Activated CD4-positive, alpha-beta T cell treated with anti-CD3 and anti-CD28 coated beads, Interleukin-2, amount 10 ng/mL, durations not matched to agents 7 days and 5 days (primary cell): ENCODE data around the gene SPNS3. TPM values are rescaled to one million over a fixed set of nuclear protein-coding genes. Genes with fewer than 3 reads are reported as not detected.

Experiments
- CTCF ChIA-PET: fragments of 350-600 bp; sonication (Branson Sonifier 250); formaldehyde crosslinking; loops from one replicate; lab custom pipeline; 2021; ENCODE audit warnings: antibody characterized with exemption; lab: Charles Lee
- POLR2A ChIA-PET: fragments of 350-600 bp; sonication (Branson Sonifier 250); formaldehyde crosslinking; loops from one replicate; lab custom pipeline; 2021; ENCODE audit warnings: antibody characterized with exemption; lab: Charles Lee
- DNase-seq: peaks from one replicate; pipeline ENCODE4 v3.0.0-alpha.2; 2020
- H3K27ac Mint-ChIP-seq: one replicate; pipeline ENCODE4 v1.8.0; 2021; ENCODE audit warnings: mild to moderate bottlenecking, moderate library complexity, mixed read lengths
- H3K27me3 Mint-ChIP-seq: one replicate; pipeline ENCODE4 v1.8.0; 2021; ENCODE audit warnings: mixed read lengths
- H3K36me3 Mint-ChIP-seq: one replicate; pipeline ENCODE4 v1.8.0; 2021; ENCODE audit warnings: low read depth, mixed read lengths
- H3K4me1 Mint-ChIP-seq: one replicate; pipeline ENCODE4 v1.8.0; 2021; ENCODE audit warnings: mixed read lengths
- H3K4me3 Mint-ChIP-seq: one replicate; pipeline ENCODE4 v1.8.0; 2021; ENCODE audit warnings: mild to moderate bottlenecking, moderate library complexity, mixed read lengths
- H3K9me3 Mint-ChIP-seq: one replicate; pipeline ENCODE4 v1.8.0; 2021; ENCODE audit warnings: mixed read lengths
- total RNA-seq, 2 experiments: library from RNA; stranded (reverse); gene quantifications; one replicate each; pipeline ENCODE4 v1.2.3, GENCODE V29; 2021

SPNS3 gene, protein sequence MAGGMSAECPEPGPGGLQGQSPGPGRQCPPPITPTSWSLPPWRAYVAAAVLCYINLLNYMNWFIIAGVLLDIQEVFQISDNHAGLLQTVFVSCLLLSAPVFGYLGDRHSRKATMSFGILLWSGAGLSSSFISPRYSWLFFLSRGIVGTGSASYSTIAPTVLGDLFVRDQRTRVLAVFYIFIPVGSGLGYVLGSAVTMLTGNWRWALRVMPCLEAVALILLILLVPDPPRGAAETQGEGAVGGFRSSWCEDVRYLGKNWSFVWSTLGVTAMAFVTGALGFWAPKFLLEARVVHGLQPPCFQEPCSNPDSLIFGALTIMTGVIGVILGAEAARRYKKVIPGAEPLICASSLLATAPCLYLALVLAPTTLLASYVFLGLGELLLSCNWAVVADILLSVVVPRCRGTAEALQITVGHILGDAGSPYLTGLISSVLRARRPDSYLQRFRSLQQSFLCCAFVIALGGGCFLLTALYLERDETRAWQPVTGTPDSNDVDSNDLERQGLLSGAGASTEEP
- total RNA-seq: 1 to 10 TPM; 6.5 to 8.0 TPM

DNA sequence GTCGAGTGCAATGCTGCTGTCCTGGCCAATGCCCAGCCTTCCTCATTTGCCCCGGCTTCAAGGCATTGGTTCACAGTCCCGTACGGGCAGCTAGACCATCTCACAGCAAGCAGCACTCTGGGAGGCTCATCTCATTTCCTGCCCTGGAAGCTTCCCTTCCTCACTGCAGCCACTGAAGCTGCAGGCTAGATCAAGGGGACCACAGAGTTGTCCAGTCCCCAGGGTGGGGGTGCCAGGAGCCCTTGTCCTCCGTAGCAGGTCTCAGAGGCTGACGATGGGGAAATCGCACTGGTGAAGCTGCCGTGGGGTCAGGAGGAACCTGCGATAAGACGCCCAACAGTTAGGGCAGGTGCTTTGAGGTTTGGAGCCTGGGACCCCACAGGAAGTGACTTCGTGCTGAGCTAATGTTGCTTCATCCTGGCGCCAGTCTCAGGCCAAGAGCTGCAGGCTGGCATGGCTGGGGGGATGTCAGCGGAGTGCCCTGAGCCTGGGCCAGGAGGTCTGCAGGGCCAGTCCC is at the start of gene SPNS3:
Gene SPNS3 (plus strand): TSS at position 426 of the 517 bp plus-strand sequence. CDS start 28 bp downstream, at position 454.
- H3K9me3 Mint-ChIP-seq: no peaks in the 10 kb centered on the region
- peaks cover 37% of the 10 kb centered on the region for H3K4me1 Mint-ChIP-seq
- ChIA-PET POLR2A (no interaction called here), CTCF (interaction anchor here (1.0 to 1.7 kb wide), 2 partner anchors 13 to 218 kb away, joined by 4 to 12 read pairs; no protein-coding TSS in a partner anchor)
- H3K27ac Mint-ChIP-seq: peak within 1 kb of the TSS; percentile 83
- peak within 1 kb of the TSS; percentile 25 for H3K4me3 Mint-ChIP-seq
- H3K36me3 Mint-ChIP-seq: no peaks in the 10 kb centered on the region
- peaks cover 1% of the 10 kb centered on the region for H3K27me3 Mint-ChIP-seq
- peak; percentile 53 for DNase-seq

DNA sequence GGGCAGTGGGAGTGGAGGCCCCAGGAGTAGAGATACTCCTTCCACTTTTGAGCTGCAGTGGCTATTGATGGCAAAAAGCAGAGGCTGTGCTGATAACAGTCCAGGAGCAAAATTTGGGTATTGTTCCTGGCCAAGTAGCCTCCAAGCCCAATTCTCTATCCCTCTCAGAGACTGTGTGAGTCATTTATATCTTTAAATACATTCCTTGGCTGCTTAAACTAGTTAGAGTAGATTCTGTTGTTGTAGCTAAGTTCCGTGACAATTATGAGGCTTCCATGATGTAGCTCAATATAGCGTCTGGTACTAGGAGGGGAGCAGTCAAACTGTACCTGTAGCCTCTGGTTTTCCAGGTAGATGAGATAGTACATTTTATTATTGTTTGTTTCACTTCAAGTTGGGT is 47.3 kb upstream of the SPNS3 start:
- Mint-ChIP-seq H3K4me1 (peaks cover 5% of the 10 kb centered on the region), H3K36me3 (no peaks in the 10 kb centered on the region), H3K27me3 (peaks cover 3% of the 10 kb centered on the region), H3K27ac (no peak overlapping the region), H3K4me3 (no peak overlapping the region), H3K9me3 (no peaks in the 10 kb centered on the region)
- CTCF ChIA-PET: no interaction called here
- POLR2A ChIA-PET: no interaction called here
- no peak for DNase-seq

DNA sequence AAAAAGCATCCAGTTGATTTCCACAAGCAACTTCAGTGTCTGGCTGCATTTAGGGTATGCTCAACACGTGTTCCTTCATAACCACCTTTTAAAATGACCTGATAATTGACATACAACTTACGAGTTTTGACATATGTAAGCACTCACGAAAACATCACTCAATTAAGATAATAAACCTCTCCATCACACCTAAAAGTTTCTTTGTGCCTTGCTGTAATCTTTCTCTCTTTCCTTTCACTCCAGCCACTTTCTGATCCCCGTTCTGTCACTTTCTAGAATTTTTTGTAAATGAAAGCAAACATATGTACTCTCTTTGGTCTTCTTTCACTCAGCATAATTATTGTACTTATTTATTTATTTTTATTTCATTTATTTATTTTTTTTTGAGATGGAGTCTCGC is 46.6 kb upstream of the SPNS3 start:
- Mint-ChIP-seq H3K4me3 (no peak overlapping the region), H3K4me1 (peaks cover 3% of the 10 kb centered on the region), H3K9me3 (no peaks in the 10 kb centered on the region), H3K27ac (no peak overlapping the region), H3K36me3 (no peaks in the 10 kb centered on the region), H3K27me3 (peaks cover 3% of the 10 kb centered on the region)
- POLR2A ChIA-PET: no interaction called here
- no peak for DNase-seq
- CTCF ChIA-PET: no interaction called here

DNA sequence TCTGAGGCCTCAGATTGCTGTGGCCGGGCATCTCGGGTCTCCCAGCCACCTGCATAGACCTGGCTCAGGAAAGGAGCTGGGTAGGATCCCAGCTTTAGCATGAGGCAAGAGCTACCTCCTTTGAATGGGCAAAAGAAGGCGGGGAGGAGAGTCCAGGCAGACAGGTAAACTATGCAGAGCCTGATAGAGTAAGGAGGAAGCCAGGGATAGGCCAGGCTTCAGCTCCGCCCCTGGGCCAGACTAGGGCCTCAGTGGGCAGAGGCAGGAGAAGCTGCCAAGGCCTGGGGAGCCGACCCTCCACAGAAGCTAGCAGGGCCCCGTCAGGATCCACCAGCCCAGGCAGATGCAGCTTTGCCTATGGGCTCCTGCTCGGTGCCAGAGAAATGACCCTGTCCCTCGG is 44.7 kb upstream of the SPNS3 start:
- DNase-seq: no peak
- Mint-ChIP-seq H3K27me3 (peaks cover 3% of the 10 kb centered on the region), H3K4me3 (no peak overlapping the region), H3K9me3 (no peaks in the 10 kb centered on the region), H3K36me3 (no peaks in the 10 kb centered on the region), H3K4me1 (peaks cover 4% of the 10 kb centered on the region), H3K27ac (no peak overlapping the region)
- ChIA-PET CTCF (no interaction called here), POLR2A (interaction anchor here (0.6 to 0.7 kb wide), 2 partner anchors 161 to 630 kb away, joined by 5 to 8 read pairs; no protein-coding TSS in a partner anchor)

DNA sequence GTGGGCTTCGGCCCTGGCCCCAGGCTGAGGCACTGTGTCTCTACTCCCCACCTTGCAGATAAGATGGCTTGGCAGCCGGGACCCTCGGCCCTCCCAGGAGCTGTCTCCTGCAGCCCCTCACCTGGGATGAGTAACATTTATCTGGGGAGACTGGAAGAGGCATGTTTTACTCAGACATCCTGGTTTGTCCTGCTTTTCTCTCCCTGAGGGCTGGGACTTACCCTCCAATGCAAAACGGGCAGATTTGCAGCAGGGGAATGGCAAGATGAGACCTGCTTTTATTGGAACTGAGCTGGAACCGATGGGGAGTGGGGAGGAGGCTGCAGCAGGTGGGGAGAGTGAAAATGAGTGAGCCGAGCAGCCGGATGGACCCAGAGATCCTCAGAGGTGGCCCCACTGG is 39.9 kb upstream of the SPNS3 start:
- Mint-ChIP-seq H3K4me1 (peaks cover 22% of the 10 kb centered on the region), H3K27me3 (no peaks in the 10 kb centered on the region), H3K9me3 (no peaks in the 10 kb centered on the region), H3K36me3 (no peaks in the 10 kb centered on the region), H3K27ac (no peak overlapping the region), H3K4me3 (no peak overlapping the region)
- ChIA-PET POLR2A (interaction anchor here (0.7 kb wide), 1 partner anchor 10 kb away, joined by 3 read pairs; no protein-coding TSS in a partner anchor), CTCF (no interaction called here)
- DNase-seq: no peak

DNA sequence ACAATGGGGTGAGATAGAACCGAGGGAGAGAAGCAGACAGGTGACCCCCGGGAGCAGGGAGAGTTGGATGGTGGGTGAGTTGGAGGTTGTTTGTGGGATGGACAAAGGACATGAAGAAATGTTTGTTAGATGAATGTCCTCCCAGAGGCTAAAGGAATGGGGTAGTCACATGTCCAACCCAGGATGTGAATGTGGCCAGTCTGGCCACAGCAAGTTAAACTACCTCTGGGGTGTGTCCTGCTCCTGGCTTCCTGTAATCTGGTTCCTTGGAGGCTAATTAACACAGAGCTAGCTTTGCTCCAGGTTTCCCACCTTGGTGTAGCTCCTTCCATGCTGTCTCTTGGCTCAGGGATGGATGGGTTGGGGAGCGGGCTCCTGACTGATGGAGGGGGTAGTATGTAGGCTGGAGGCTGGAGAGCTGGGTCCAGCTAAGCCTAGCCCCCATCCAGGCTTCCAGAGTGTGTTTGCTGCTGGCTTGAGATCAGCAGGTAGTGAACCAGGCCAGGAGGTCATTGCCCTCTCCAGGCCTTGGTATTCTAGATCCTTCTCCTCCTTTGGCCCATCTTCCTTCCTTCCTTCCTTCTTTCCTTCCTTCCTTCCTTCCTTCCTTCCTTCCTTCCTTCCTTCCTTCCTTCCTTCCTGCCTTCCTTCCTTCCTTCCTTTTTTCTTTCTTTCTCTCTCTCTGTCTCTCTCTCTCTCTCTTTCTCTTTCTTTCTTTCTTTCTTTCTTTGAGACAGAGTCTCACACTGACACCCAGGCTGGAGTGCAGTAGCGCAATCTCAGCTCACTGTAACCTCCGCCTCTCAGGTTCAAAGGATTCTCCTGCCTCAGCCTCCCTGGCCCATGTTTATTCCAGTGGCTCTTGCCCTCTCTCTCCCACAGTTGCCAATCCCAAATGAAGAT is 39.3 kb upstream of the SPNS3 start:
- Mint-ChIP-seq H3K36me3 (no peaks in the 10 kb centered on the region), H3K4me1 (peaks cover 22% of the 10 kb centered on the region), H3K4me3 (no peak overlapping the region), H3K27me3 (no peaks in the 10 kb centered on the region), H3K9me3 (no peaks in the 10 kb centered on the region), H3K27ac (no peak overlapping the region)
- ChIA-PET POLR2A (no interaction called here), CTCF (no interaction called here)
- DNase-seq: no peak

DNA sequence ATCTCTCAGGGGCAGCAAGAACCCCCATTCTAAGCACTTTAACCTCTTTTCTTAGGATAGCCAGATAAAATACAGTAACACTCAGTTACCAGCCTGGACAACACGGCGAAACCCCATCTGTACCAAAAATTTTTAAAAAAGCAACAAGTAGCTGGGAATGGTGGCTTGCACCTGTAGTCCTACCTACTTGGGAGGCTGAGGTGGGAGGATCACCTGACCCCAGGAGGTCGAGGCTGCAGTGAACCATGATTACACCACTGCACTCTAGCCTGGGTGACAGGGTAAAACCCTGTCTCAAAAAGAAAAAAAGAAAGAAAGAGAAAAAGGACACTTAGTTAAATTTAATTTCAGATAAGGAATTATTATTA is 38.6 kb upstream of the SPNS3 start:
- no peaks in the 10 kb centered on the region for H3K36me3 Mint-ChIP-seq
- DNase-seq: no peak
- H3K27ac Mint-ChIP-seq: no peak overlapping the region
- H3K9me3 Mint-ChIP-seq: no peaks in the 10 kb centered on the region
- H3K27me3 Mint-ChIP-seq: no peaks in the 10 kb centered on the region
- H3K4me1 Mint-ChIP-seq: peaks cover 22% of the 10 kb centered on the region
- ChIA-PET CTCF (no interaction called here), POLR2A (no interaction called here)
- no peak overlapping the region for H3K4me3 Mint-ChIP-seq

DNA sequence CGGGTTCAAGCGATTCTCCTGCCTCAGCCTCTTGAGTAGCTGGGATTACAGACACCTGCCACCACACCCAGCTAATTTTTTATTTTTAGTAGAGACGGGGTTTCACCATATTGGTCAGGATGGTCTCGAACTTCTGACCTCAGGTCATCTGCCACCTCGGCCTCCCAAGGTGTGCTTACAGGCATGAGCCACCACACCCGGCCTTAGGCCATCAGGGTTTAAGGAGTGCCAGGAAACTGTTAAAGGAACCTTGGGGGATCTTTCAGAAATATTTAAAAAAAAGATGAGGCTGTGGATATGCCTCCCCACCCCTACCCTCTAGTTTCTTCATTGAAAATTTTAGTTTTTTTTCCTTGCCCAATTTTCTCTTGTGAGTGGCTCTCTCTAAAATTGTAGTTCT is 35.9 kb upstream of the SPNS3 start:
- Mint-ChIP-seq H3K4me1 (peaks cover 22% of the 10 kb centered on the region), H3K36me3 (no peaks in the 10 kb centered on the region), H3K9me3 (no peaks in the 10 kb centered on the region), H3K27me3 (no peaks in the 10 kb centered on the region), H3K27ac (no peak overlapping the region), H3K4me3 (no peak overlapping the region)
- ChIA-PET POLR2A (no interaction called here), CTCF (no interaction called here)
- no peak for DNase-seq

DNA sequence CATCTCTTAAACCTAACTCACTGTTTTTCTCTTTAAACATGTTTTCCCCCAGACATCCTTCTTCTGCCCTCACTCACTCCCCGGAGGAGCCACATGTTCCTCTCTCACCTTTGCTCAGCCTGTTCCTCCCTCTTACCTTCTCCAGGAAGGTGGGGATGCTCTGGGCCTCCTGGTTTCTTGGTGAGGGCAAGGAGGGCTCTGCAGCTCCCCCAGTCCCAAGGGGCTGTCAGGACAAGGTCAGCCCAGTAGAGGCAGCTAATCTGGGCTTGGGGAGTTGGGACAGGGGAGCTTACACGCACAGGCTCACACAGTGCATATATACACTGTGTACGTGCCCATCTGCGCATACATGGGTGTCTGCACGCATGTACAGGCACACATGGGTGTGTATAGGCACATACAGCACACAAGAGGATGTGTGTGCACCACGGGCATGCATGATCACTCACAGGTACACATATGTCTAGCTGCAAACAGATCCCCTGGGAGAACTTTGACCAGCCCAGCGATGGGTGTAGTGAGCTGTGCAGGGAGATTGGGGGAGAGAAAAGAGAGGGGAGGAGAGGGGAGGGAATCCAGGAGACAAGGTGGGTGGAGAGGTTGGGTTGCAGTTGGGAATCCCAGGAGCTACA is 28.6 kb upstream of the SPNS3 start:
- POLR2A ChIA-PET: no interaction called here
- Mint-ChIP-seq H3K27me3 (no peaks in the 10 kb centered on the region), H3K27ac (no peak overlapping the region)

DNA sequence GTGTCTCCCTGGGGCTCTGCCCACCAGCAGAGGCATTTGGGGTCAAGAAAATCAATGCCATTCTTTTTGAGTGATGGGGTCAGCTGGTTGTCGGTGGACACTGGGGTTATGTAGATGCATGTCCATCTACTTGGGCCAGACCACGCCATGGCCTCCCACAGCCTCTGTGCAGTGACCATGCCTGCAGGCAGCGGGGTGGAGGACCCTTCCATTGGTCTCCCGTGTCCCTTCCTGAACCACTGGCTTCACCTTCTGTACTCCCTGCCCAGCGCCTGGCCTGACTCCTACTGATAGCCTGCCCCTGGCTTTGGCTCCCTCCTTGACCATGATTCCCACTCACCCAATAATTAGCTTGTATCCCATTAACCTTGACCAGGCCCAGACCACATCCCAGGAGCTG is 28.0 kb upstream of the SPNS3 start:
- ChIA-PET CTCF (interaction anchor here (0.8 to 1.4 kb wide), 4 partner anchors 18 to 205 kb away, joined by 3 to 6 read pairs (median 4); no protein-coding TSS in a partner anchor), POLR2A (no interaction called here)
- no peaks in the 10 kb centered on the region for H3K36me3 Mint-ChIP-seq
- H3K9me3 Mint-ChIP-seq: no peaks in the 10 kb centered on the region
- no peak overlapping the region for H3K27ac Mint-ChIP-seq
- H3K4me1 Mint-ChIP-seq: no peaks in the 10 kb centered on the region
- H3K4me3 Mint-ChIP-seq: no peak overlapping the region
- no peaks in the 10 kb centered on the region for H3K27me3 Mint-ChIP-seq
- DNase-seq: no peak

More for the DNA sequence above, 28.6 kb upstream of the SPNS3 start:
- no peaks in the 10 kb centered on the region for H3K4me1 Mint-ChIP-seq
- DNase-seq: no peak
- no peak overlapping the region for H3K4me3 Mint-ChIP-seq
- CTCF ChIA-PET: interaction anchor here (0.8 to 1.1 kb wide), 3 partner anchors 18 to 205 kb away, joined by 3 to 4 read pairs (median 4); no protein-coding TSS in a partner anchor
- H3K9me3 Mint-ChIP-seq: no peaks in the 10 kb centered on the region
- no peaks in the 10 kb centered on the region for H3K36me3 Mint-ChIP-seq

DNA sequence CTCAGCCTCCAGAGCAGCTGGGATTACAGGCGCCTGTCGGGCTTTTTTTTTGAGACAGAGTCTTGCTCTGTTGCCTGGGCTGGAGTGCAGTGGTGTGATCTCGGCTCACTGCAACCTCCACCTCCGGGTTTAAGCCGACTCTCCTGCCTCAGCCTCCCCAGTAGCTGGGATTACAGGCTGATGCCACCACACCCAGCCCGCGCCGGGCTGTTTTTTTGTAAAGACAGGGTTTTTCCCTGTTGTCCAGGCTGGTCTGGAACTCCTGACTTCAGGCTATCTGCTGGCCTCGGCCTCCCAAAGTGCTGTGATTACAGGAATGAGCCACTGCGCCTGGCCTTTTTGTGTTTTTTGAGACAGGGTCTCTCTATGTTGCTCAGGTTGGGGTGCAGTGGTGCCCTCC is 27.4 kb upstream of the SPNS3 start:
- no peak overlapping the region for H3K4me3 Mint-ChIP-seq
- no peak for DNase-seq
- H3K27ac Mint-ChIP-seq: no peak overlapping the region
- H3K27me3 Mint-ChIP-seq: no peaks in the 10 kb centered on the region
- no peaks in the 10 kb centered on the region for H3K9me3 Mint-ChIP-seq
- H3K36me3 Mint-ChIP-seq: no peaks in the 10 kb centered on the region
- no peaks in the 10 kb centered on the region for H3K4me1 Mint-ChIP-seq
- ChIA-PET POLR2A (interaction anchor here (0.7 kb wide), 1 partner anchor 180 kb away, joined by 3 read pairs; no protein-coding TSS in a partner anchor), CTCF (interaction anchor here (0.7 to 1.5 kb wide), 5 partner anchors 17 to 206 kb away, joined by 3 to 6 read pairs (median 4); no protein-coding TSS in a partner anchor)

DNA sequence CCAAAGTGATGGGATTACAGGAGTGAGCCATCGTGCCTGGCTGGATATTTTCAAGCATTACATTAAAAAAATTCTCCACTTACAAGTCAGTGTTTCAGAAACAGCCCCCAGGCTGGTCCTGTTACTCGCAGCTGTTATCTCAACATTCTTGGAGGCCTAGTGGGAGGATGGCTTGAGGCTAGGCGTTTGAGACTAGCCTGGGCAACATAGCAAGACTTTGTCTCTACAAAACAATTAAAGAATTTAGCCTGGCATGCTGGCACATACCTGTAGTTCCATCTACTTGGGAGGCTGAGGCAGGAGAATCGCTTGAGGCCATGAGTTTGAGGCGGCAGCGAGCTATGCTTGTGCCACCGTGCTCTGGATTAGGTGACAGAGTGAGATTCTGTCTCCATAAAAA is 26.5 kb upstream of the SPNS3 start:
- no peaks in the 10 kb centered on the region for H3K27me3 Mint-ChIP-seq
- POLR2A ChIA-PET: no interaction called here
- CTCF ChIA-PET: interaction anchor here (0.6 to 1.5 kb wide), 4 partner anchors 148 to 233 kb away, joined by 3 to 6 read pairs (median 3); no protein-coding TSS in a partner anchor

More for the DNA sequence above, 26.5 kb upstream of the SPNS3 start:
- Mint-ChIP-seq H3K4me1 (no peaks in the 10 kb centered on the region), H3K4me3 (no peak overlapping the region), H3K36me3 (no peaks in the 10 kb centered on the region), H3K27ac (no peak overlapping the region), H3K9me3 (no peaks in the 10 kb centered on the region)
- DNase-seq: no peak
